Measurements from ENCODE around the gene HIVEP1.

The HIVEP1 gene

DNA sequence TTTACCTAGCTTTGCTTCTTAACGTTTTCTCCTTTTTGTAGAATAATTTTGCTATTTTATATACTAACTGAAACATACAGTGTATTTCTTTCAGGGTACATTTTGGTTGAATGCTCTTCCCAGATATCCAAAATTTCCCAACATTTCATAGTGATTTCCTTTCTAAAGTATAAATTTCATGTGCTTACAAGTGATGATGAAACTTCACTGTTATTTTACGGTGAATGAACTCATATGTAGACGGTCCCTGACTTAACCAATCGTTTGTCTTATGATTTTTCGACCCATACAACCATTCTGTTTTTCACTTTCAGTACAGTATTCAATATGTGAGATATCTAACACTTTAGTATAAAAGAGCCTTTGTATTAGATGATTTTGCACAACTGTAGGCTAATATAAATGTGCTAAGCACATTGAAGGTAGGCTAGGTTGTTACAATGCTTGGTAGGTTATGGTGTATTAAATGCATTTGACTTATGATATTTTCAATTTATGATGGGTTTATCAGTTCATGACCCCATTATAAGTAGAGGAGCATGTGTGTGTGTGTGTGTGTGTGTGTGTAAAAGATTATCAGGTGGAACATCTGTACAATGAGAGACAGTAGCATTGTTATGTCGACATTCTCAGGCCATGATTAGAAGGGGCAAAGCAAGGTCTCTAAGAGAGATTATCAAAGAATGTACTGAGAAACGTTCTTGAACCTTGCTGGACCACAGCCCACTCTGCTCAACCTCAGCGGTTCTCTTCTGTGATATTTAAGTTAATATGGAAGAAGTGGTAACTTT lies 20.9 kb downstream of the HIVEP1 start:
- no peak overlapping the region for H3K4me3 ChIP-seq (ENCODE audit: low read depth, low read length)
- no peak for TF ChIP-seq ZNF366 (tag by site-specific recombination; conservative IDR thresholded peaks at IDR 0.05)
- TF ChIP-seq ZNF501 (tag by site-specific recombination; IDR thresholded peaks at IDR 0.05): no peak
- TF ChIP-seq ZBTB20 (tag by site-specific recombination; IDR thresholded peaks at IDR 0.05): no peak
- no peak for TF ChIP-seq ZSCAN16 (tag by site-specific recombination; IDR thresholded peaks at IDR 0.05)
- no peak for TF ChIP-seq ZNF324 (tag by site-specific recombination; IDR thresholded peaks at IDR 0.05)
- CTCF ChIA-PET: no interaction called here
- H3K36me3 ChIP-seq (ENCODE audit: control insufficient read depth in 2 of 2, insufficient read depth in 1 of 2, low read length in 2 of 2): peaks cover 0 to 14% of the 10 kb centered on the region in 2 experiments; a peak in 1 of 3 replicates
- H3K4me1 ChIP-seq (ENCODE audit: control insufficient read depth, insufficient read depth, low read length): no peaks in the 10 kb centered on the region
- no peaks in the 10 kb centered on the region for H3K9me3 ChIP-seq (ENCODE audit: control insufficient read depth, insufficient read depth, low read depth, low read length)
- no peak overlapping the region for H3K27ac ChIP-seq (ENCODE audit: extremely low read depth, low read depth, low read length)
- POLR2A ChIA-PET: no interaction called here

DNA sequence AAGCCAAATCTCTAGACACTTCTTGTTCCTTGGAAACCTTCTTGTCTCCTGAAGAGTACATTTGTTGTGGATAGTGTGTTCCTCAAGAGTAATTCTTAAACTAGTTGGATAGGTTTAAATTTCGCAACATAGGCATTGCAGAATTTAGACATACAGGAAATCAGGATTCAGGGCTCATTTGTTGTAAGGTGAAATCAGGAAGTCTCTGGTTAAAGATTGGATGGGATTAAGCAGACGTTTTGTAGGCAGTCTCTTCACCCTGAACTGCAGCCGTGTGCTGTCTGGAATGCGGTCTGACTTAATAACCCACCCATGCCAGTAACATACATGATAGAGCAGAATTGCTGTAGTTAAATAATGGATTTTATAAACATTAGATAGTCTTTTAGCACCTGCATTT lies 21.7 kb downstream of the HIVEP1 start:
- ChIA-PET POLR2A (no interaction called here), CTCF (no interaction called here)
- H3K4me3 ChIP-seq (ENCODE audit: low read depth, low read length): no peak overlapping the region
- H3K4me1 ChIP-seq (ENCODE audit: control insufficient read depth, insufficient read depth, low read length): no peaks in the 10 kb centered on the region
- H3K27ac ChIP-seq (ENCODE audit: extremely low read depth, low read depth, low read length): no peak overlapping the region
- H3K9me3 ChIP-seq (ENCODE audit: control insufficient read depth, insufficient read depth, low read depth, low read length): no peaks in the 10 kb centered on the region
- peaks cover 0 to 8% of the 10 kb centered on the region in 2 experiments; a peak in 1 of 3 replicates for H3K36me3 ChIP-seq (ENCODE audit: control insufficient read depth in 2 of 2, insufficient read depth in 1 of 2, low read length in 2 of 2)
- TF ChIP-seq ZNF140 (tag by site-specific recombination; IDR thresholded peaks at IDR 0.05): 0 out of 2 replicates have a peak, but pooled peaks have one; percentile 35
- TF ChIP-seq ZNF768 (tag by site-specific recombination; IDR thresholded peaks at IDR 0.05): no peak

DNA sequence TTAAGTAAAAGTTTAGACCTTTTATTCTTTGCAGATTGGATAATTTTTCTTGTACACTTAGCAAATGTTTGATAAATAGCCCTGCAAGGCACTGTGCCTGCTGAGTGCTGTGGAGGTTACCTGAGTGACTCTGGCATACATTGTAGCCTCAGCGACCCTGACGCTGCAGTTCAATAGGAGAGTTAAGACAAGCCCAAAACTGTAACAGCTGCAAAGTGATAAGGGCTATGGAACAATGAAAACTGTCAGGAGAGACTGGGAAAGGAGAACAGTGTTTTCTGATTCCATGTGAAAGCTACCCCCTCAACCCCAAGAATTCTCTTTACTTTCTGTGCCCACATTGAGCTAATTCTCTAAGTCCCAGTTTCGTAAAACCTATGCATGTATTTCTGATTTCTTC lies 22.2 kb downstream of the HIVEP1 start:
- no peak overlapping the region for H3K27ac ChIP-seq (ENCODE audit: extremely low read depth, low read depth, low read length)
- CTCF ChIA-PET: interaction anchor here (0.6 kb wide), 1 partner anchor 379 kb away, joined by 3 read pairs; no protein-coding TSS in a partner anchor
- POLR2A ChIA-PET: no interaction called here
- peaks cover 0 to 3% of the 10 kb centered on the region in 2 experiments; a peak in 1 of 3 replicates for H3K36me3 ChIP-seq (ENCODE audit: control insufficient read depth in 2 of 2, insufficient read depth in 1 of 2, low read length in 2 of 2)
- TF ChIP-seq ZNF175 (tag by site-specific recombination; IDR thresholded peaks at IDR 0.05) (no peak), ZNF768 (tag by site-specific recombination; IDR thresholded peaks at IDR 0.05) (no peak), ZNF777 (tag by site-specific recombination; IDR thresholded peaks at IDR 0.05; ENCODE audit: borderline replicate concordance) (no peak), ZFP69B (tag by site-specific recombination; IDR thresholded peaks at IDR 0.05) (no peak), ZNF621 (tag by site-specific recombination; IDR thresholded peaks at IDR 0.05) (no peak)
- TF ChIP-seq, protein P1, sequence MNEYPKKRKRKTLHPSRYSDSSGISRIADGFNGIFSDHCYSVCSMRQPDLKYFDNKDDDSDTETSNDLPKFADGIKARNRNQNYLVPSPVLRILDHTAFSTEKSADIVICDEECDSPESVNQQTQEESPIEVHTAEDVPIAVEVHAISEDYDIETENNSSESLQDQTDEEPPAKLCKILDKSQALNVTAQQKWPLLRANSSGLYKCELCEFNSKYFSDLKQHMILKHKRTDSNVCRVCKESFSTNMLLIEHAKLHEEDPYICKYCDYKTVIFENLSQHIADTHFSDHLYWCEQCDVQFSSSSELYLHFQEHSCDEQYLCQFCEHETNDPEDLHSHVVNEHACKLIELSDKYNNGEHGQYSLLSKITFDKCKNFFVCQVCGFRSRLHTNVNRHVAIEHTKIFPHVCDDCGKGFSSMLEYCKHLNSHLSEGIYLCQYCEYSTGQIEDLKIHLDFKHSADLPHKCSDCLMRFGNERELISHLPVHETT (tag by site-specific recombination; IDR thresholded peaks at IDR 0.05): no peak
- TF ChIP-seq, protein P2, sequence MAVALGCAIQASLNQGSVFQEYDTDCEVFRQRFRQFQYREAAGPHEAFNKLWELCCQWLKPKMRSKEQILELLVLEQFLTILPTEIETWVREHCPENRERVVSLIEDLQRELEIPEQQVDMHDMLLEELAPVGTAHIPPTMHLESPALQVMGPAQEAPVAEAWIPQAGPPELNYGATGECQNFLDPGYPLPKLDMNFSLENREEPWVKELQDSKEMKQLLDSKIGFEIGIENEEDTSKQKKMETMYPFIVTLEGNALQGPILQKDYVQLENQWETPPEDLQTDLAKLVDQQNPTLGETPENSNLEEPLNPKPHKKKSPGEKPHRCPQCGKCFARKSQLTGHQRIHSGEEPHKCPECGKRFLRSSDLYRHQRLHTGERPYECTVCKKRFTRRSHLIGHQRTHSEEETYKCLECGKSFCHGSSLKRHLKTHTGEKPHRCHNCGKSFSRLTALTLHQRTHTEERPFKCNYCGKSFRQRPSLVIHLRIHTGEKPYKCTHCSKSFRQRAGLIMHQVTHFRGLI (tag by site-specific recombination; IDR thresholded peaks at IDR 0.05): no peak
- TF ChIP-seq, protein P3, sequence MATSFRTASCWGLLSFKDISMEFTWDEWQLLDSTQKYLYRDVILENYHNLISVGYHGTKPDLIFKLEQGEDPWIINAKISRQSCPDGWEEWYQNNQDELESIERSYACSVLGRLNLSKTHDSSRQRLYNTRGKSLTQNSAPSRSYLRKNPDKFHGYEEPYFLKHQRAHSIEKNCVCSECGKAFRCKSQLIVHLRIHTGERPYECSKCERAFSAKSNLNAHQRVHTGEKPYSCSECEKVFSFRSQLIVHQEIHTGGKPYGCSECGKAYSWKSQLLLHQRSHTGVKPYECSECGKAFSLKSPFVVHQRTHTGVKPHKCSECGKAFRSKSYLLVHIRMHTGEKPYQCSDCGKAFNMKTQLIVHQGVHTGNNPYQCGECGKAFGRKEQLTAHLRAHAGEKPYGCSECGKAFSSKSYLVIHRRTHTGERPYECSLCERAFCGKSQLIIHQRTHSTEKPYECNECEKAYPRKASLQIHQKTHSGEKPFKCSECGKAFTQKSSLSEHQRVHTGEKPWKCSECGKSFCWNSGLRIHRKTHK (tag by site-specific recombination; IDR thresholded peaks at IDR 0.05): no peak
- no peaks in the 10 kb centered on the region for H3K9me3 ChIP-seq (ENCODE audit: control insufficient read depth, insufficient read depth, low read depth, low read length)
- no peaks in the 10 kb centered on the region for H3K4me1 ChIP-seq (ENCODE audit: control insufficient read depth, insufficient read depth, low read length)
- H3K4me3 ChIP-seq (ENCODE audit: low read depth, low read length): no peak overlapping the region

Measured in HEK293 (cell line).